SK-N-SH (cell line): ENCODE measurements around the gene TUBGCP5. TPM values are rescaled to one million over a fixed set of nuclear protein-coding genes. Genes with fewer than 3 reads are reported as not detected.
"Not testable (repeated sequence)": the region's sequence is repeated elsewhere in the genome, so short reads cannot be mapped to it uniquely, and the experiment has no call there.

ENCODE experiments used
- CTCF ChIA-PET: fragments of 300-600, 350-600 bp; formaldehyde crosslinking; extraction: SDS; loops from one replicate; lab custom pipeline; 2021; lab: Yijun Ruan, JAX
- POLR2A ChIA-PET: fragments of 350-600 bp; sonication (Branson Sonifier 250); formaldehyde crosslinking; extraction: SDS; loops from one replicate; lab custom pipeline; 2020; ENCODE audit warnings: antibody characterized with exemption, inconsistent platforms; lab: Yijun Ruan, JAX
- DNase-seq: peaks from one replicate; pipeline ENCODE4 v3.0.0; 2012
- H2AFZ ChIP-seq: fragments of 200-600 bp; sonication (generic); 2 replicates; pipeline ENCODE4 v1.8.1; 2016; ENCODE audit warnings: antibody characterized with exemption, mild to moderate bottlenecking, low read depth
- H3F3A ChIP-seq: fragments of 200-600 bp; sonication (generic); replicated peaks from 2 replicates; pipeline ENCODE3; 2016; ENCODE audit warnings: antibody characterized with exemption, mild to moderate bottlenecking; ENCODE audit not compliant: insufficient read depth
- H3K27ac ChIP-seq, 2 experiments: fragments of 200-500 bp in 1 of 2; fragments of 200-600 bp in 1 of 2; sonication (Bioruptor generic) in 1 of 2; sonication (generic), shearing (Covaris generic) in 1 of 2; 2 replicates each; pipeline versions ENCODE4 v1.5.1 to v1.6.1; 2014 to 2016; ENCODE audit warnings: low read depth in 2 of 2, inconsistent platforms in 1 of 2, low read length in 1 of 2, mild to moderate bottlenecking in 1 of 2, mixed read lengths in 1 of 2
- H3K27me3 ChIP-seq: fragments of 200-600 bp; sonication (generic), shearing (Covaris generic); 2 replicates; pipeline ENCODE4 v1.6.1; 2016; ENCODE audit warnings: mixed run types; ENCODE audit not compliant: insufficient read depth
- H3K36me3 ChIP-seq, 2 experiments: fragments of 200-500 bp in 1 of 2; fragments of 200-600 bp in 1 of 2; sonication (Bioruptor generic) in 1 of 2; sonication (generic) in 1 of 2; replicated peaks in 1 of 2; 2 replicates each; pipeline versions ENCODE3 to v1.5.1; 2014 to 2016; ENCODE audit warnings: low read length in 1 of 2, mild to moderate bottlenecking in 1 of 2; ENCODE audit not compliant: insufficient read depth in 2 of 2, control insufficient read depth in 1 of 2
- H3K4me1 ChIP-seq, 2 experiments: fragments of 200-500 bp in 1 of 2; fragments of 200-600 bp in 1 of 2; sonication (Bioruptor generic) in 1 of 2; sonication (generic), shearing (Covaris generic) in 1 of 2; 2 replicates each; pipeline versions ENCODE4 v1.5.1 to v1.6.1; 2014 to 2016; ENCODE audit warnings: low read depth in 1 of 2, low read length in 1 of 2, mixed run types in 1 of 2; ENCODE audit not compliant: insufficient read depth in 2 of 2, control insufficient read depth in 1 of 2
- H3K4me2 ChIP-seq: fragments of 200-600 bp; sonication (generic), shearing (Covaris generic); 2 replicates; pipeline ENCODE4 v1.6.1; 2017; ENCODE audit warnings: mixed run types
- H3K4me3 ChIP-seq, 2 experiments: fragments of 200-500 bp in 1 of 2; fragments of 200-600 bp in 1 of 2; sonication (Bioruptor generic) in 1 of 2; sonication (generic), shearing (Covaris generic) in 1 of 2; 2 replicates each; pipeline versions ENCODE4 v1.5.1 to v1.8.1; 2014 to 2016; ENCODE audit warnings: low read depth in 2 of 2, inconsistent platforms in 1 of 2, low read length in 1 of 2, mild to moderate bottlenecking in 1 of 2, mixed read lengths in 1 of 2, moderate library complexity in 1 of 2
- H3K79me2 ChIP-seq: fragments of 200-600 bp; sonication (generic); 2 replicates; pipeline ENCODE4 v1.8.1; 2017; ENCODE audit warnings: mild to moderate bottlenecking; ENCODE audit not compliant: insufficient read depth
- H3K9ac ChIP-seq: fragments of 200-600 bp; sonication (generic); 2 replicates; pipeline ENCODE4 v1.6.1; 2017; ENCODE audit warnings: mixed run types
- H3K9me2 ChIP-seq: fragments of 200-600 bp; sonication (generic); 2 replicates; pipeline ENCODE4 v1.6.1; 2017; ENCODE audit warnings: mixed run types
- H3K9me3 ChIP-seq: fragments of 200-600 bp; sonication (generic); 2 replicates; pipeline ENCODE4 v1.6.1; 2017; ENCODE audit warnings: mixed run types, mild to moderate bottlenecking, moderate library complexity
- H4K20me1 ChIP-seq: fragments of 200-600 bp; sonication (generic); 2 replicates; pipeline ENCODE4 v1.6.1; 2017; ENCODE audit warnings: mild to moderate bottlenecking, mixed run types; ENCODE audit not compliant: insufficient read depth
- CHD2 ChIP-seq: fragments of 150-350 bp; IDR thresholded peaks from 2 replicates; pipeline ENCODE4 v1.6.1; 2018; ENCODE audit warnings: low read length; ENCODE audit not compliant: partially characterized antibody
- EP300 ChIP-seq, 2 experiments: IDR thresholded peaks; 2 replicates each; pipeline versions ENCODE4 v1.4.0 to v1.6.1; 2012; ENCODE audit warnings: borderline replicate concordance in 1 of 2, low read depth in 1 of 2, low read length in 1 of 2
- FOSL2 ChIP-seq: IDR thresholded peaks from 2 replicates; pipeline ENCODE4 v1.4.0; 2012; ENCODE audit warnings: low read depth, mild to moderate bottlenecking, moderate library complexity, borderline replicate concordance
- GABPA ChIP-seq: IDR thresholded peaks from 2 replicates; pipeline ENCODE4 v1.4.0; 2012; ENCODE audit warnings: low read depth, mild to moderate bottlenecking
- MEF2A ChIP-seq: IDR thresholded peaks from 2 replicates; pipeline ENCODE4 v1.4.0; 2012; ENCODE audit warnings: low read depth, borderline replicate concordance
- MXI1 ChIP-seq: IDR thresholded peaks from 2 replicates; pipeline ENCODE4 v1.6.1; 2012; ENCODE audit warnings: mild to moderate bottlenecking, low read depth, low read length, improper control_type of control experiment
- NRF1 ChIP-seq: IDR thresholded peaks from 2 replicates; pipeline ENCODE4 v1.6.1; 2012; ENCODE audit warnings: low read depth, mild to moderate bottlenecking, low read length
- RAD21 ChIP-seq: IDR thresholded peaks from 2 replicates; pipeline ENCODE4 v1.6.1; 2012; ENCODE audit warnings: mild to moderate bottlenecking, low read length
- RCOR1 ChIP-seq: fragments of 150-350 bp; IDR thresholded peaks from 2 replicates; pipeline ENCODE4 v1.6.1; 2017; ENCODE audit warnings: antibody characterized with exemption, low read length
- RFX5 ChIP-seq: IDR thresholded peaks from 2 replicates; pipeline ENCODE4 v1.6.1; 2012; ENCODE audit warnings: mild to moderate bottlenecking, improper control_type of control experiment, low read length
- RXRA ChIP-seq: IDR thresholded peaks from 2 replicates; pipeline ENCODE4 v1.4.0; 2012; ENCODE audit warnings: low read depth, mild to moderate bottlenecking, borderline replicate concordance
- SIN3A ChIP-seq: IDR thresholded peaks from 2 replicates; pipeline ENCODE4 v1.6.1; 2012; ENCODE audit warnings: low read depth, mild to moderate bottlenecking, low read length, moderate library complexity, borderline replicate concordance
- TAF1 ChIP-seq: IDR thresholded peaks from 2 replicates; pipeline ENCODE4 v1.6.1; 2012; ENCODE audit warnings: low read depth, mild to moderate bottlenecking, low read length, moderate library complexity, borderline replicate concordance
- TCF12 ChIP-seq: IDR thresholded peaks from 2 replicates; pipeline ENCODE4 v1.4.0; 2012
- TEAD4 ChIP-seq: IDR thresholded peaks from 2 replicates; pipeline ENCODE4 v1.4.0; 2012; ENCODE audit warnings: mild to moderate bottlenecking, borderline replicate concordance; ENCODE audit not compliant: insufficient read depth
- USF1 ChIP-seq: IDR thresholded peaks from 2 replicates; pipeline ENCODE4 v1.4.0; 2012; ENCODE audit warnings: low read depth, borderline replicate concordance
- USF2 ChIP-seq: fragments of 150-350 bp; IDR thresholded peaks from 2 replicates; pipeline ENCODE4 v1.6.1; 2017; ENCODE audit warnings: antibody characterized with exemption, low read length, low read depth, borderline replicate concordance
- YY1 ChIP-seq: IDR thresholded peaks from 2 replicates; pipeline ENCODE4 v1.4.0; 2012; ENCODE audit warnings: low read depth, mild to moderate bottlenecking
- ZBTB33 ChIP-seq: IDR thresholded peaks from 2 replicates; pipeline ENCODE4 v1.4.0; 2012; ENCODE audit warnings: low read depth, borderline replicate concordance
- WGBS: methylation state at CpG from one replicate; pipeline ENCODE4 v1.1.6; 2017; ENCODE audit warnings: low lambda C conversion rate; 5-methylcytosine and 5-hydroxymethylcytosine counted together
- polyA plus RNA-seq, 3 experiments: library from polyadenylated mRNA; depleted of rRNA; stranded (reverse); fragments of >200 nt; gene quantifications; 2 replicates each; pipeline ENCODE4 v1.2.3, GENCODE V29; 2012

The TUBGCP5 gene
- polyA plus RNA-seq, 1 of the 3 experiments (the other 2 are of a cell fraction) = 8.7 TPM

GRCh38 chr15:23013681-23014080, 25.7 kb downstream of the TUBGCP5 start:
- no peak overlapping the region for H3K27ac ChIP-seq
- WGBS = 90% methylated on average over 3 of the region's 5 CpGs
- no peak overlapping the region for H3K4me2 ChIP-seq
- no peaks in the 10 kb centered on the region for H3K9me2 ChIP-seq
- ChIA-PET POLR2A (no interaction called here), CTCF (no interaction called here)
- peaks cover 42 to 44% of the 10 kb centered on the region in 2 experiments for H3K36me3 ChIP-seq
- no peaks in the 10 kb centered on the region for H4K20me1 ChIP-seq
- H3K27me3 ChIP-seq = no peaks in the 10 kb centered on the region
- H3K4me1 ChIP-seq = no peaks in the 10 kb centered on the region
- peaks cover 4% of the 10 kb centered on the region; the same call in 1 of the 2 replicates for H3K79me2 ChIP-seq
- H3F3A ChIP-seq = no peaks in the 10 kb centered on the region
- no peak overlapping the region for H2AFZ ChIP-seq
- DNase-seq = no peak
- H3K4me3 ChIP-seq = no peak overlapping the region
- no peaks in the 10 kb centered on the region for H3K9me3 ChIP-seq
- no peak overlapping the region for H3K9ac ChIP-seq
- no peak for TF ChIP-seq MEF2A
- TF ChIP-seq YY1 = no peak

- H3K4me2 ChIP-seq, POLR2A ChIA-PET: not testable (repeated sequence)
Measured at GRCh38 chr15:23012616-23013015, 26.8 kb downstream of the TUBGCP5 start.

GRCh38 chr15:23003736-23004135, 35.6 kb downstream of the TUBGCP5 start:
- Histone ChIP-seq H3K4me1 (no peaks in the 10 kb centered on the region), H3K27me3 (no peaks in the 10 kb centered on the region), H3K36me3 (peaks cover 48 to 65% of the 10 kb centered on the region in 2 experiments), H3K9me3 (no peaks in the 10 kb centered on the region), H3K4me3 (no peak overlapping the region), H3K4me2 (no peak overlapping the region), H3K9me2 (no peaks in the 10 kb centered on the region), H2AFZ (no peak overlapping the region), H3K27ac (no peak overlapping the region), H4K20me1 (no peaks in the 10 kb centered on the region), H3K9ac (no peak overlapping the region), H3K79me2 (no peaks in the 10 kb centered on the region), H3F3A (no peaks in the 10 kb centered on the region)
- ChIA-PET CTCF (no interaction called here), POLR2A (no interaction called here)
- WGBS = 97% methylated on average over 5 of the region's 5 CpGs
- DNase-seq = no peak
- TF ChIP-seq ZBTB33 = no peak
- no peak for TF ChIP-seq SIN3A
- no peak for TF ChIP-seq MXI1
- TF ChIP-seq TEAD4 = no peak
- TF ChIP-seq GABPA = no peak
- no peak for TF ChIP-seq RAD21
- TF ChIP-seq TCF12 = no peak
- TF ChIP-seq USF2 = no peak
- no peak for TF ChIP-seq RXRA
- TF ChIP-seq RFX5 = no peak
- TF ChIP-seq TAF1 = no peak
- no peak for TF ChIP-seq USF1
- no peak for TF ChIP-seq EP300 (IDR thresholded peaks at IDR 0.05; ENCODE audit: borderline replicate concordance in 1 of 2, low read depth in 1 of 2, low read length in 1 of 2)
- no peak for TF ChIP-seq YY1
- TF ChIP-seq RCOR1 = no peak
- TF ChIP-seq NRF1 = no peak
- TF ChIP-seq CHD2 = no peak
- no peak for TF ChIP-seq FOSL2

More at GRCh38 chr15:23012616-23013015, 26.8 kb downstream of the TUBGCP5 start:
- H3K79me2 ChIP-seq, H3F3A ChIP-seq, DNase-seq, H3K9me2 ChIP-seq, H3K27ac ChIP-seq, H3K9me3 ChIP-seq, H2AFZ ChIP-seq, H4K20me1 ChIP-seq, H3K27me3 ChIP-seq, H3K9ac ChIP-seq, H3K4me1 ChIP-seq, H3K4me3 ChIP-seq: not testable (repeated sequence)
- CTCF ChIA-PET = interaction anchor here (1.5 kb wide), 1 partner anchor 23 kb away, joined by 6 read pairs; no protein-coding TSS in a partner anchor
- 94% methylated on average over 9 of the region's 9 CpGs for WGBS
- H3K36me3 ChIP-seq = peaks cover 36 to 42% of the 10 kb centered on the region in 2 experiments
